Lower leg skin (tissue), 3 donors: Measurements from ENCODE around the gene CEP128.

Experiments
- CTCF ChIP-seq, 3 donors: fragments of 450-650 bp; IDR thresholded peaks; one replicate each; pipeline ENCODE4 v1.5.1; 2016; ENCODE audit warnings: antibody characterized with exemption in 3 of 3, mild to moderate bottlenecking in 3 of 3, moderate library complexity in 2 of 3
- POLR2A ChIP-seq, 2 donors: fragments of 450-650 bp; IDR thresholded peaks; one replicate each; pipeline ENCODE4 v1.6.1; 2016 to 2017; ENCODE audit warnings: antibody characterized with exemption in 2 of 2, mild to moderate bottlenecking in 1 of 2, moderate library complexity in 1 of 2

GRCh38 chr14:80809663-80810062, 131.9 kb downstream of the CEP128 start:
- TF ChIP-seq CTCF (IDR thresholded peaks at IDR 0.05) (no peak), POLR2A (IDR thresholded peaks at IDR 0.05) (no peak)
